HK-2 (cell line): ENCODE measurements around the gene TPSAB1.
"Not testable (repeated sequence)": the region's sequence is repeated elsewhere in the genome, so short reads cannot be mapped to it uniquely, and the experiment has no call there.

Source experiments
- DNase-seq: peaks from one replicate; pipeline ENCODE4 v3.0.0-alpha.2; 2018; ENCODE audit not compliant: unreplicated experiment

TPSAB1 gene

GRCh38 chr16:1265090-1265630, 24.7 kb downstream of the TPSAB1 start:
- DNase-seq = no peak

DNA sequence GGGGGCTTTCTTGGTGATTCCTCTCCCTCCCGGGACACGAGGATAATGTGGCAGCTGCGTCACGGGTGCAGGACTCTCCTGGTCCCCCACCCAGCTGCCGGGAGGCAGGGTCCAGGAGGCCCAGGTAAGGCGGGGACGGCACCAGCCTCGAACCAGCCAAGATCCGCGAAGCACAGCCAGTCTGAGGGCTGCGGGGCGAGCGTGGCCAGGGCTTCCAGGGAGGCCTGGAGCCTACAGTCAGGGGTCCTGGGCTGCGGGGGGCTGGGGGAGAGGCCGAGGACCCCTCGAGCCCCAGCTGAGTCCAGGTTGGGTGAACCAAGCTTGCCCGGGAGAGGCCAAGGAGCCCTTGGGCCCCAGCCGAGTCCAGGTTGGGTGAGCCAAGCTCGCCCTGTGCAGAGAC, 25.3 kb downstream of the TPSAB1 start:
- no peak for DNase-seq

DNA sequence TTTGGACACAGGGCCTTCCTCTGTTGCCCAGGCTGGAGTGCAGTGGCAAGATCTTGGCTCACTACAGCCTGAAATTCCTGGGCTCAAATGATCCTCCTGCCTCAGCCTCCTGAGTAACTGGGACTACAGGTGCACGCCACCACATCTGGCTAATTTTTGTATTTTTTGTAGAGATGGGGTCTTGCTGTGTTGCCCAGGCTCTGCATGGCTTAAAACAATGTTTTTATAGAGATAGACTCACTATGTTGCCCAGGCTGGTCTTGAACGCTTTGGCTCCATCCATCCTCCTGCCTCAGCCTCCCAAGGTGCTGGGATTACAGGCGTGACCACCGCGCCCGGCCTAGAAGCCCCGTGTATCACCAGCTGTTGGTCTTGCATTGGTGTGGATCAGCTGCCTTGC, 28.9 kb downstream of the TPSAB1 start:
- DNase-seq = not testable (repeated sequence)

- DNase-seq = no peak
These were observed 30.8 kb downstream of the TPSAB1 start for GRCh38 chr16:1271380-1271723.

GRCh38 chr16:1271724-1272413, 31.4 kb downstream of the TPSAB1 start:
- DNase-seq = peak; percentile 28

DNA sequence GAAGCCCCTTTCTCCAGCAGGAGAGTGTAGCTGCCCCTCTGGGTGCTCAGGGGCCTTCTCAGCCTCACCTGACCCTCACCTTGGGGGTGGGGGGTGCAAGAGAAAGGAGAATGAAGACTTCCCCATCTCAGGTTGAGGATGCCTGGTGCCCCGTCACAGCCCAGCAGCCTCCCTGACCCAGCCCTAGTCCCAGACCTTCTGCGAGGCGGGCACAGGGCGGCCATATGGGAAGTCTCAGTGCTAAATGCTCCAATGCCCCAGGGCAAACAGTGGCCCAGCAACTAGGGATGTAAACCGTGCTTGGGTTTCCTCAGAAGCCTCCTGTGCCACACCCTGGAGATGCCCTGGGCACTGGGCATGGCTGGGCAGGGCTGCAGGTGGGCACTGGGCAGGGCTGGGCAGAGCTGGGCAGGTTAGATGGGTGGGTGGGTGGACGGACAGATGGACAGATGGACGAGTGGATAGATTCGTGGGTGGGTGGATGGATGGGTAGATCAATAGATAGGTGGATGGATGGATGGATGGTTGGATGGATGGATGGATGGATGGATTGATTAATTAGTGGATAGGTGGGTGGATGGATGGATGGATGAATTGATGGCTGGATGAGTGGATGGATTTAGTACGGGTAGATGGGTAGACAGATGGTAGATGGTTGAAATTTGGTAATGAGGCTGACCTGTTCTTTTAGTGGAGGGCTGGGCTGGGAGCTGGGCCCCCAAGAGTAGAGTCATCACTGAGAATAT, 32.1 kb downstream of the TPSAB1 start:
- DNase-seq = no peak

- DNase-seq = no peak
These were observed 33.3 kb downstream of the TPSAB1 start for GRCh38 chr16:1273816-1274215.

- DNase-seq = no peak
These were observed 34.3 kb downstream of the TPSAB1 start for GRCh38 chr16:1274767-1275166.

DNA sequence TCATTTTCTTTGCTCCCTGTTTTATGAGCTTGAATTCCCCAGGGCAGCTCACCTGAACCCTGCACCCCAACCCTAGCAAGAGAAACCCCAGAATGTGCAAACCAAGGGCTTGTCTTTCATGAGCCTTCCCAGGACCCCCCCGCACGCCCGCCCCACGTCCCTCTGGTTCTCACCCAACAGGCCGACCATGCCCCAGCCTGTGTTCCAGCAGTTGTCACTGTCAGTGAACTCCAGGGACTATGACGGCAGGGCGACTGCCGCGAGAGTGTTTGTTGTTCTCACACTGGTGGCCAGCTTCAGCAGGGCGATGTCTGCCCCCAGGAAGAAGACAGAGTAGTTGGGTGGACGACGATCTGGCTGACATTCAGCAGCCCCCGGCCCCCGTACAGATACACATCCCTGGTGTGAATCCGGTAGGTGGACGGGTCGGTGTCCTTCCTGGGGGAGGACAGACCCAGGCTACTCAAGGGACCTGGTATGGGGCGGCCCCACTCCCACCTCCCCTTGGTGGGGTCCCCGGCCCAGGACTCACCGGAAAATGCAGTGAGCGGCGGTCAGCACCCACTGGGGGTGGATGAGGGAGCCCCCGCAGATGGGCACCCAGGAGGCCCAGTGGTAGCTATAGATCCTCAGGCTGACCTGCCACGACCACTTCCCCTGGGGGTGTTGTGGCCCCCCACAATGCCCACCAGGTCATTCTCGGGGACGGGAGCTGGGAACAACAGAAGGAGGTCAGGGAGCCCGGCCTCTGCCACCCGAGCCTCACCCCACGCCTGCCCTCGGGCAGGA, 35.5 kb downstream of the TPSAB1 start:
- no peak for DNase-seq

- no peak for DNase-seq
These were observed 36.0 kb downstream of the TPSAB1 start for GRCh38 chr16:1276580-1276878.

GRCh38 chr16:1277151-1277598, 36.7 kb downstream of the TPSAB1 start:
- DNase-seq = no peak

GRCh38 chr16:1277617-1278282, 37.2 kb downstream of the TPSAB1 start:
- no peak for DNase-seq

- DNase-seq = no peak
These were observed 38.0 kb downstream of the TPSAB1 start for GRCh38 chr16:1278477-1278876.

- DNase-seq = no peak
These were observed 38.8 kb downstream of the TPSAB1 start for GRCh38 chr16:1279081-1279944.

- no peak for DNase-seq
These were observed 39.6 kb downstream of the TPSAB1 start for GRCh38 chr16:1279945-1280589.

DNA sequence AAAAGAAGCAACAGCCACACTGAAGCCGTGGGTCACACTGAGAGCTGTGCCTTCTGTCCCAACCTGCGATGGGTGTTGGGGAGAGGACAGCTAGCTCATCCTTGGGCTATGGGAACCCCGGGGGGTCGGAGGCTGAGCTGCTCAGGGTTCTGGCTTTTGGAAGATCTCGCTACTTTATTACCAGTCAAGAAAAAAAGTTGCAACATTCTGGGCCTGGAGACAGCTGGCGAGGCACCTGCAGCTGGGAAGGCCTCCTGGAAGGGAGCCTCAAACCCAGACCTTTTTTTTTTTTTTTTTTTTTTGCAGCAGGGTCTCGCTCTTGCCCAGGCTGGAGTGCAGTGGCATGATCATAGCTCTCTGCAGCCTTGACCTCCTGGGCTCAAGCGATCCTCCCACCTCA, 40.3 kb downstream of the TPSAB1 start:
- no peak for DNase-seq

DNA sequence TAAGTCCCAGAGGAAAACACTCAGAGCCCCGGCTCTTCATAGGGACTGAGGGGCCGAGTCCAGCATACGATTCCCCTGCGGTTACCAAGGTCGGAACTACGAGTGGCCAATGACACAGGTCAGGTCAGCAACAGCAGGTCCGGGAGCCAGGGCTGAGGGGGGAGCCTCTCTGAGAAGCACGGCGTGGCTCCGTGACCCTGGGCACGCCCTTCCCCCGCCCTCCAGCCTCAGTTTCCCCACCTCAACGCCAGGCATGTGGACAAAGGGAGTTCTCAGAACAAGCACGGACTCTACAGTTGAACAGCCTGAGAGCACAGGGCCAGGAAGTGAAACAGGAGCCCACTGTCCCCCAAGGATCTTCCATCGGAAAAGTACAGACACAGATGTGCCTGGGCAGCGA, 41.0 kb downstream of the TPSAB1 start:
- DNase-seq = no peak

DNA sequence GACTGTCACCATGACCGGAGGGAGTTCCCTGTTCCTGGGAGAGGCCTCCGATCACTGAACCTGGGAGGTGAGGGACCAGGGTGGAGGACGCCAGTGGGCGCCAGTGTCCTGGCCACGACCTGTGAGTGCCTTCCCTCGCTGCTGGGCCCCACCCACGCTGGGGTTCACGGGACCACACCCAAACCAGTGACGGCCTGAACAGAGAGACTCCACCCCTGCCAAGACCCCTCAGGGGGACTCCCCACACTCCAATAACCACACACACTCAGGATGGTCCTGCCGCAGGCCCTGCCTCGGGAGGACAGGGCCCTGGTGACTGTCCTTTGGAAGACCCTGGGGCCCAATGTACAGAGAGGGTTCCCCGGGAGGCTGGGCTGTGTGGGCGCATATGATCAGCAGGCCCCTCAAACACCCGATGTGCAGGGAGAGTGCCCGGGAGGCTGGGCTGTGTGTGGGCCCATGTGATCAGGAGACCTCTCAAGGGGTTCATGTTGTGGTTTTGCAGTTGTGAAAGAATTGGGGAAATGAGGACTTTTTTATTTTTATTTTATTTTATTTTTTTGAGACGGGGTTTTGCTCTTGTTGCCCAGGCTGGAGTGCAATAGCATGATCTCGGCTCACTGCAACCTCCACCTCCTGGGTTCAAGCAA, 41.9 kb downstream of the TPSAB1 start:
- no peak for DNase-seq

DNA sequence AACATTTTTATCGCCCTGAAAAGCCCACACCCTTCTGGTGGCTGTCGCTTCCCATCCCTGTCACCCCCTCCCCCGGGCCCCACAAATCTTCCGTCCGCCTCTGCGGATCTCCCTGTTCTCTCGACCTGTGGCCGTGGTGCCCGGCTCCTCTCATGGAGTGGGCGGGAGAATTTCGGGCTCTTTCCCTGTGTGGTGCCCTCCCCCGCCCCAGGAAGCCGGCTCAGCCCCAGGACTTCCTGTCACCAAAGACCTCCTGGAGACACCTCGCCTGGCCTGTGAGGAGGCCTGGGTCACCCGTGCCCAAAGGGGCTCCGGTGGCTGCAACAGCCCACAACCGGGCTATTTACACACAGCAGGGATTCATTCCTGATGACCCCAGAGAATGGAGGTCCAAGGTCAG, 42.8 kb downstream of the TPSAB1 start:
- DNase-seq = no peak

DNA sequence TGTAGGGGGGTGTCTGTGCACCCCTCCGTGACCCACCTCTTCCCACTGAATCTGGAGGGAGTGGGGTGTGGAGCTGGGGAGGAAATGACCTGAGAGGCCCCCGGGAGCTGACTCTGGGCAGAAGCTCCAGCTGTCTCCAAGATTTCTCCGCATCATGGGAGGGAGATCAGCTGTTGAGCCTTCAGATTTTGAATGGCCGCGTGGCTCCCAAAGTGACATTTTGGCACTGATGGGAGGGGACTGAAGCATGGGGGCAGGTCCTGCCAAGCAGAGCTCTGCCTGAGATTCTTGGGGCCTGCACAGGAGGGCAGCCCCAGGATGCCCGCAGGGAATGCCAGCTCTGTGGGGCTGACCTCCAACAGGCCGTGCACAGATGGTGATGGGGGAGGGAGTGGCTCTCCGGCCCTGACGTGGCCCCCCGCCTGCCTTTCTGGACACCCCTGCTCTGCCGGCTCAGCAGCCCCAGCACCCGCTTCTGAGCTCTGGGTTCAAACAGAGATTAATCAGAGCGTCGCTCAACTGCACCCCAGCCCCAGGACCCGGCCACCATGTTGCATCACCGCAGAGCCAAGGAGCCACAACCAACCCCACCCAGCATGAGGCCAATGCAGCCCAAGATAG, 43.6 kb downstream of the TPSAB1 start:
- DNase-seq = no peak
